NCI-H460 (cell line): ENCODE data around the gene SOHLH1. TPM values are rescaled to one million over a fixed set of nuclear protein-coding genes. Genes with fewer than 3 reads are reported as not detected.

Experiments used
- DNase-seq: peaks from one replicate; pipeline ENCODE4 v3.0.0-alpha.2; 2016; ENCODE audit warnings: low read depth; ENCODE audit errors: extremely low read depth
- total RNA-seq: library from RNA; depleted of rRNA; stranded (reverse); fragments of >200 nt; shearing (Covaris generic); gene quantifications from 2 replicates; pipeline ENCODE4 v1.2.3, GENCODE V29; 2014

Gene SOHLH1
- total RNA-seq, 1 experiment from 2014 or later, result not detected

DNA sequence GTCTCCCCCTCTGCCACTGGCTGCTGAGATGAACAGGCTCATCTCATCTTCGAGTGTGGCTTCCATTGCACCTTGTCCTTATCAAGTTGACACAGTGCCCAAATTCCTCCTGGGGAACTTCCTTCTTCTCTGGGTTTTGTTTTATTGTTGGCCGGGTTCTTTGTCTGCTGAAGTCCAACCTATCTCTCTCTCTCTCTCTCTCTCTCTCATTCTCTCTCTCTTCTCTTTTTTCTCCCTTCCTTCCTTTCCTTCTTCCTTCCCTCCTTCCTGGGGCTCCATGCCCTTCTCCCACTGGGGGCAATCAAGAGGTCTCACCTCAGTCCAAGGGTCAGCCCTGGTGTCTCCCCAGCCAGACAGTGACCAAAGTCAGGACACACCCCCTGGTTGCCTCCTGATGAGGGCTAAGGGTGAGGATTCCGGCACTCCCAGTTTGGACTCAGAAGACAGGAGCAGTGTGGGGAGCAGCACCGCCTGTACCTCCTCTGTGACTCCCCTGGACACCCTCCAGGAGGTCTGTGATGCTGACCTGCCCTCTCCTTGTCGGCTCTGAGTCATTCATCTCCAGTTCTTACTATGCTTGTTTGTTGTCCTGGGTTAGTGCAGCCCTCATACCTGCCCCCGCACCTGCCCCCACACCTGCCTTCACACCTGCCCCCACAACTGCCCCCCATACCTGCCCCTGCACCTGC is 33.4 kb upstream of the SOHLH1 start:
- DNase-seq, result no peak

- no peak for DNase-seq
Measured at GRCh38 chr9:135731454-135731853, 32.2 kb upstream of the SOHLH1 start.

GRCh38 chr9:135729480-135729879 is 30.2 kb upstream of the SOHLH1 start:
- no peak for DNase-seq

DNA sequence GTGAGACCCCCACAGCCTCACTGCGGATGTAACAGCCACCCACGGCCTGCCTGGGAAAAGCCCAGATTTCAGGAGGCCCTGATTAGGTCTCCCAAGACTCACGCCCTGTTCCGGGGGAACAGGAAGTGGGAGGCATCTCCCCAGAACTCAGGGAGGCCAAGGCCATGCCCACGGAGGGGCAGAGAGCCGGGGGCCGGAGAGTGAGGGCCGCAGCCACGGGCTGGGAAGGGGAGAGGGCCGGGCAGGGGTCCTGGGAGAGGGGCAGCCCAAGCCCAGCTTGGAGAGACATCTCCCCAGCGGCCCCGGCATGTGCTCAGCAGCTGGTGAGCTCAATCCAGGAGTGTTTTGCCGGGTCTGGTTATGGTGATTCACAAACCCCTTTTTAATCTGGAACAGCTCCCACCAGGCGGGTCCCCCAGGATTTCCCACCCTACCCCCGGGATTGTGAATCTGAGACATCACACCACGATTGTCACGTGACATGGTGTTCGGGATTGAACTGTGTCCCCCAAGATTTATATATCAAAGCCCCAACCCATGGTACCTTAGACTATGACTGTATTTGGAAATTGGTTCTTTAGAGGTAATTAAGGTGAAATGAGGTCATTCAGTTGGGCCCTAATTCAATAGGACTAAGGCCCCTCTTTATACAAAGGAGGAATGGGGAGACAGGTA is 29.3 kb upstream of the SOHLH1 start:
- DNase-seq, result no peak

GRCh38 chr9:135727257-135727875 is 28.1 kb upstream of the SOHLH1 start:
- DNase-seq, result no peak

DNA sequence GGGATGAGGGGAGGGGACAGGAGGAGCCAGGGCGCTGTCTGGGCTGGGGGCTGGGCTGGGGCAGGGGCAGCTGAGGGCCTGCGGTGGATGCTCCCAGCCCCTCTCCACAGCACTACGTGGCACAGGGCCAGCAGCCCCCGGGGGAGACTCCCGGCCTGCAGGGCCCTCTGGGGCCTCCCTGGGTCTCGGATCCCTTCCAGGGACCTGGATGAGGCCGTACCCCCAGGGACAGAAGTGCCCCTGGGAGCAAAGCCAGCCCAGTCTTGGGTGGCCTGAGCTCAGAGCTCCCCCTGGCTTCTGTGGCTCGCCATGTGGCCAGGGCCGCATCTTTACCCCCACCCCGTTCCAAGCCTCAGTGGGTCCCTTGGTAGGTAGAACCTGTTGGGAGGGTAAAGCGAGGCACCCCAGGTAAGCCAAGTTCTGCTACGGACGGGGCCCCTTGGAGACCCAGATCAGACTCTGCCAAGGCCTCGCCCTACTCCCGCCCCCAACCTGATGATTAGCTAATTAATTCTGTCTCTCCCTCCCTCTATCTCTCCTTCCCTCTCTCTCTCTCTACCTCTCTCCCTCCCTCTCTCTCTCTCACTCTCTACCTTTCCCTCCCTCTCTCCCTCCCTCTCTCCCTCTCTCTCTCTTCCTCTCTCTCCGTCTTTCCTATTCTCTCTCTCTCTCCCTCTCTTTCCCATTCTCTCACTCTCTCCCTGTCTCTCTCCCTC is 27.0 kb upstream of the SOHLH1 start:
- DNase-seq, result no peak

DNA sequence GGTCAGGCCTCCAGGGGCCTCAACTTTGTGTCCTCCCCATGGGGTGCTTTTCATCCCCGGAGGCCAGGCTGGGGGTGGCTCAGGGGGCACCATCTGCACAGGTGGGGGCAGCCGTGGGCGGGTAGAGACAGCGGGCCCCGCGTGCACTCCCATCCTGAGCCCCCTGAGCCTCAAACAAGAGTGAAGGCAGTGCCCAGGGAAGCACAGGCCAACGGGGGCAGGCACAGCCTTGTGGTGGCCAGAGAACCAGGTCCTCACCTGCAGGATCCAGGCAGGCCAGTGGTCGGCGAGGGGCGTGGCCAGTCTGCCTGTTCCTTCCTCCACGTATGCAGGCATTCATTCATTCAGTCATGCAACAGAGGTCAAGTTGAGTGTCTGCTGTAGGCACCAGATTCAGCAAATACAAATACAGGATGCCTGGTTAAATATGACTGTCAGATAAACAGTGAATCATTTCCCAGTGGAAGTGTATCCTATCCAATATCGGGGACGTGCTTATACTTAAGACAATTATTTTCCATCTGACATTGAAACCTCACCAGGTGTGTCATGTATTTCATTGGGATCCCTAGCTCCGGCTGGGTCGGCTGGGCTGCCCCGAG is 25.0 kb upstream of the SOHLH1 start:
- DNase-seq, result no peak

DNA sequence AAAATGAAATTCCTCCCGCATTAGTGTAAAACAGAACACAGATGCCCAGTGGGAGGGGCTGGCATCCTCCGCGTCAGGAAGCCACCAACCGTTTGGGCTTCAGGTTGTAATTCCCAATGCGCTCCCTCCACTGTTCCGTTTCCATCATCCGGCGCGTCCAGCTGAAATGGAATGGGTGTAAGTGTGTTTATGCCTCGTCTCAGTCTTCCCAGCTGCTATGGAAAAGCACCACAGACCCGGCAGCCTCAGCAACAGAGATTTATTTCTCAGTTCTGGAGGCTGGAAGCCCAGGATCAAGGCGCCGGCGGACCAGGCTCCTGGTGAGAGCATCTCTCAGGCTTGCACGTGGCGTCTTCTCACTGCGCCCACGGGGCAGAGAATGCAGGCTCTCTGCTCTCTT is 23.1 kb upstream of the SOHLH1 start:
- DNase-seq, result no peak

- DNase-seq, result no peak
Measured at GRCh38 chr9:135719472-135719871, 20.2 kb upstream of the SOHLH1 start.

DNA sequence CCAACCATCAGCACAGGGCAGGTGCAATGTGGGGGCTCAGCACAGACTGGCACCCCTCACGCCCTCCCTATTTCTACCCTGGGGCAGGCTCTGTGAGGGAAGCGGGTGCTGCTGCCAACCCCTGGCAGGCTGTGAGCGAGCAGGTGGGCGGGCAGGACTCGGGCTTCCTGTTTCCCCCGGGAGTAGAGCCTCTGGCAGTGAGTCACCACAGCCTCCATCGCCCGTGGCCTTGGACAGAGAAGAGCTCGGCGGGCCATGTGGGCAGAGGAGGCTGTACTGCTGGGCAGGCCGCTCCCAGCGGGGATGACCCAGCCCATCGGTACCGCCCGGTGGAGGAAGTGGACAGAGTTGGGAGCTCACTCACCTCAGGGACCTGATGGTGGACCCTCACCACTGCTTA is 19.3 kb upstream of the SOHLH1 start:
- no peak for DNase-seq

DNA sequence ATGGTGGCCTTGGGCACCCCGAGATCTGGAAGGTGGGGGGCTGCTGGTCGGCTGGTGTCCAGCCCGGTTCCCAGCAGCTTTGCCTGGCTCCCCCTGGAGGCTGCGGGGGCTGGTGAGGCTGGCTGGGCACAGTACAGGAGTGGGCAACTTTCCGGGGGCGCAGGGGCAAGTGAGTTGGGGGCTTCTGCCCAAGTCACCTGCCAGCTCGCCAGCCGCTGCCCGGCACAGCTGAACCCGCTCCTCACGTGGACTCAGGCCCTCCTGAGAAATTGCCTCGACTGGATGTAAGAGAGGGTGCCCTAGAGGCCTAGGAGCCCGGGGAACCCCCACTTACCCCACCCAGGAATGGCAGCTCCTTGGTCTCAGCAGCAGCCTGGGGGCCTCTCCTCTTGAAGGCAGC is 18.1 kb upstream of the SOHLH1 start:
- no peak for DNase-seq

DNA sequence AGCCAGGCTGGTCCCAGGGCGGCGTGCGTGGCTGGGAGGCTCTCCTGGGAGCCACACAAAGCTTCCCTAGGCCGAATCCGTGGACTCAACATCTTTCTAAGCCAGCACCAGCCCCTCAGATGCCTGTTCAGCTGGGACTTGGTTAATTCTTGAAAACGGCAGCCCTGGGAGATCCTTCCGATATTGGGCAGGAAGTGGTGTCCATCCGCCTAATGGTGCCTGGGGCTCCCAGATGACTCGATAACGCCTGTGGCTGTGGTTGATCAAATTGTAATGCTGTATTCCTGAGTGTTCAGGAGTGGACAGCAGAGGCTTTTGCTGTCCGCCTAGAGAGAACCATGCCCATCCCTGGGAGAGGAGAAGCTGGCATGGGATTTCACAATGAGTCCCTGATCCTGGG is 16.8 kb upstream of the SOHLH1 start:
- DNase-seq, result no peak

- no peak for DNase-seq
Measured at GRCh38 chr9:135715056-135715595, 15.8 kb upstream of the SOHLH1 start.

- DNase-seq, result no peak
Measured at GRCh38 chr9:135714242-135715055, 15.2 kb upstream of the SOHLH1 start.

- DNase-seq, result no peak
Measured at GRCh38 chr9:135712613-135713295, 13.5 kb upstream of the SOHLH1 start.

DNA sequence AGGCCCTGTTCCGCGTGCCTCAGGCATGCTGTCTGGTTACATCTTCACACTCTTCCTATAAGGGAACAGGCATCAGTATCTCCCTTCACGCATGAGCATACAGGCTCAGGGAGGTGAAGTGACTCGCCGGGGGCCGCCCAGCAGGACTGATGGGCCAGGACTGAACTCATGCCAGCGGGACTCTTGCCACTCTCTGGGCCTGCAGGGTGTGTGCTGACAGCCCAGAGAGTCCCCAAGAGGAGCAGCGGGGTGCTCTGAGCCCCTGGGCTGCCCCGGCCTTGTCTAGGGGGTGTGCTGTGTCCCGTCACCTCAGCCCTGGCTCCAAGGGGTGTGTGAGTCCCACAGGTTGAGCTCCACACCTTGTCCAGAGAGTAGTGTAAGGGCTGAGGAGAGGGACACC is 12.6 kb upstream of the SOHLH1 start:
- no peak for DNase-seq

GRCh38 chr9:135711391-135711790 is 12.1 kb upstream of the SOHLH1 start:
- no peak for DNase-seq

DNA sequence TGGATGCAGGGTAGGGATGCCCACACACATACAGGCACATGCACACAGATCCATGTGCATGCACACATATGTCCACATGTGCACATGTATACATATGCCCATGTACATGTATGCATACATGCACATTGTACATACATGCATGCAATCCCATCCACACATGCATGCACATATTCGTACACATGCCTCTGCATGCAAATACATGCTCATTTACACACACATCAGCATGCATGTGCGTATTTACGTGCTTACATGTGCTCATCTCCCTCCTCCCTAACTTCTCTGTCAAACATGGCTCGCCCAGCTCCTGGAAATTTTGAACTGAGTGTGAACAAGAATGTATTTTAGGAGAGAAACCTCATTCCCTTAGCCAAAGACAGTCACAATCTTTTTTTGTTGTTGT is 8.9 kb upstream of the SOHLH1 start:
- no peak for DNase-seq
